Panc1 (cell line): Measurements from ENCODE around the gene SRSF5.

ENCODE experiments used
- CTCF ChIP-seq: fragments of 450-650 bp; IDR thresholded peaks from 2 replicates; pipeline ENCODE4 v1.5.1; 2017; ENCODE audit warnings: mild to moderate bottlenecking
- POLR2AphosphoS5 ChIP-seq: IDR thresholded peaks from 2 replicates; pipeline ENCODE4 v1.6.1; 2012; ENCODE audit warnings: mild to moderate bottlenecking, low read depth, low read length, moderate library complexity
- REST ChIP-seq, 2 experiments: IDR thresholded peaks; 2 replicates each; pipeline ENCODE4 v1.6.1; 2011 to 2012; ENCODE audit warnings: low read depth in 2 of 2, control low read depth in 1 of 2, low read length in 1 of 2, mild to moderate bottlenecking in 1 of 2, moderate library complexity in 1 of 2; ENCODE audit not compliant: insufficient read depth in 1 of 2

- TF ChIP-seq CTCF: no peak
- no peak for TF ChIP-seq REST (IDR thresholded peaks at IDR 0.05; ENCODE audit: insufficient read depth in 1 of 2, low read depth in 2 of 2, low read length in 1 of 2)
- no peak for TF ChIP-seq POLR2AphosphoS5
Observed at GRCh38 chr14:69756298-69756697, 10.6 kb upstream of the SRSF5 start.
